H1 (cell line): Measurements from ENCODE around the gene SEC11A. TPM values are rescaled to one million over a fixed set of nuclear protein-coding genes. Genes with fewer than 3 reads are reported as not detected.

Experiments used
- CTCF ChIA-PET: fragments of 300-600 bp; sonication (Branson Sonifier 250); formaldehyde crosslinking; loops from one replicate; lab custom pipeline; 2021; ENCODE audit not compliant: partially characterized antibody; lab: Charles Lee
- POLR2A ChIA-PET: fragments of 300-600 bp; sonication (Branson Sonifier 250); formaldehyde crosslinking; loops from one replicate; lab custom pipeline; 2021; ENCODE audit warnings: inconsistent platforms; ENCODE audit not compliant: partially characterized antibody; lab: Charles Lee
- DNase-seq, 2 experiments: peaks; one replicate each; pipeline versions ENCODE4 v3.0.0 to v3.0.0-alpha.2; 2010 to 2022; ENCODE audit warnings: low spot score in 2 of 2, low read depth in 1 of 2, mixed read lengths in 1 of 2
- FAIRE-seq: peaks from 2 replicates; lab custom pipeline; 2011; peaks lifted over from hg19 to GRCh38; lab: Jason Lieb, UNC
- H2AFZ ChIP-seq: 2 replicates; pipeline ENCODE4 v1.8.1; 2012; ENCODE audit warnings: low read length, inconsistent platforms
- H2AK5ac ChIP-seq: 2 replicates; pipeline ENCODE4 v1.6.1; 2013; ENCODE audit warnings: low read depth, low read length
- H2BK120ac ChIP-seq: replicated peaks from 2 replicates; pipeline ENCODE3; 2013; ENCODE audit warnings: low read depth, low read length, inconsistent platforms
- H2BK12ac ChIP-seq: 2 replicates; pipeline ENCODE4 v1.6.1; 2013; ENCODE audit warnings: low read depth, low read length
- H2BK15ac ChIP-seq: 2 replicates; pipeline ENCODE4 v1.6.1; 2013; ENCODE audit warnings: low read length
- H2BK20ac ChIP-seq: 2 replicates; pipeline ENCODE4 v1.6.1; 2013; ENCODE audit warnings: low read length
- H2BK5ac ChIP-seq: 2 replicates; pipeline ENCODE4 v1.6.1; 2013; ENCODE audit warnings: low read depth, low read length
- H3K14ac ChIP-seq: 2 replicates; pipeline ENCODE4 v1.6.1; 2013; ENCODE audit warnings: inconsistent platforms; ENCODE audit not compliant: insufficient read length
- H3K18ac ChIP-seq: 2 replicates; pipeline ENCODE4 v1.6.1; 2013; ENCODE audit warnings: low read length; ENCODE audit errors: extremely low read depth
- H3K23ac ChIP-seq: 2 replicates; pipeline ENCODE4 v1.6.1; 2013; ENCODE audit warnings: inconsistent platforms; ENCODE audit not compliant: insufficient read length
- H3K23me2 ChIP-seq: 2 replicates; pipeline ENCODE4 v1.6.1; 2013; ENCODE audit warnings: low read depth, low read length
- H3K27ac ChIP-seq: 2 replicates; pipeline ENCODE4 v1.6.1; 2011; ENCODE audit warnings: low read depth, low read length, inconsistent platforms
- H3K27me3 ChIP-seq, 4 experiments: replicated peaks in 1 of 4; 1 replicate in 1 of 4; 2 replicates in 3 of 4; pipeline versions ENCODE4 v1.6.1 to v1.8.1; 2011 to 2013; ENCODE audit warnings: low read length in 3 of 4, mild to moderate bottlenecking in 3 of 4, inconsistent platforms in 2 of 4, mixed read lengths in 2 of 4, moderate library complexity in 1 of 4; ENCODE audit not compliant: control insufficient read depth in 3 of 4, insufficient read depth in 3 of 4; ENCODE audit errors: extremely low read depth in 1 of 4
- H3K36me3 ChIP-seq, 4 experiments: 2 replicates each; pipeline versions ENCODE4 v1.6.1 to v1.8.1; 2011 to 2013; ENCODE audit warnings: mild to moderate bottlenecking in 4 of 4, low read length in 3 of 4, moderate library complexity in 2 of 4, control low read depth in 1 of 4, inconsistent platforms in 1 of 4; ENCODE audit not compliant: insufficient read depth in 4 of 4, control insufficient read depth in 2 of 4
- H3K4ac ChIP-seq: replicated peaks from 2 replicates; pipeline ENCODE3; 2013; ENCODE audit warnings: low read length, low read depth, mixed read lengths, inconsistent platforms; ENCODE audit not compliant: insufficient read length
- H3K4me1 ChIP-seq, 4 experiments: replicated peaks in 1 of 4; 1 replicate in 1 of 4; 2 replicates in 3 of 4; pipeline versions ENCODE4 v1.6.1 to v1.8.1; 2011 to 2013; ENCODE audit warnings: low read length in 3 of 4, inconsistent platforms in 2 of 4, mixed read lengths in 1 of 4; ENCODE audit not compliant: insufficient read depth in 4 of 4, control insufficient read depth in 3 of 4
- H3K4me2 ChIP-seq, 2 experiments: 2 replicates each; pipeline versions ENCODE4 v1.6.1 to v1.8.1; 2011 to 2013; ENCODE audit warnings: low read depth in 2 of 2, low read length in 2 of 2, control low read depth in 1 of 2, inconsistent platforms in 1 of 2, mild to moderate bottlenecking in 1 of 2; ENCODE audit not compliant: insufficient read depth in 1 of 2
- H3K4me3 ChIP-seq, 4 experiments: fragments of 200-600, 300-600 bp in 1 of 4; sonication (generic), shearing (Covaris generic), sonication (Bioruptor Twin) in 1 of 4; 2 replicates each; pipeline versions ENCODE4 v1.5.1 to v1.8.1; 2011 to 2016; ENCODE audit warnings: low read length in 4 of 4, low read depth in 3 of 4, control low read depth in 2 of 4, inconsistent platforms in 2 of 4, mild to moderate bottlenecking in 2 of 4, mixed read lengths in 1 of 4, moderate library complexity in 1 of 4; ENCODE audit not compliant: insufficient read depth in 2 of 4; ENCODE audit errors: extremely low read depth in 1 of 4
- H3K56ac ChIP-seq: replicated peaks from 2 replicates; pipeline ENCODE3; 2013; ENCODE audit warnings: low read depth, mild to moderate bottlenecking, mixed read lengths, low read length, inconsistent platforms; ENCODE audit not compliant: insufficient read length
- H3K79me1 ChIP-seq: 2 replicates; pipeline ENCODE4 v1.6.1; 2013; ENCODE audit warnings: low read depth, low read length, control low read depth
- H3K79me2 ChIP-seq, 2 experiments: 2 replicates each; pipeline versions ENCODE4 v1.6.1 to v1.8.1; 2012 to 2013; ENCODE audit warnings: low read length in 2 of 2, mild to moderate bottlenecking in 2 of 2, inconsistent platforms in 1 of 2; ENCODE audit not compliant: insufficient read depth in 2 of 2, control insufficient read depth in 1 of 2
- H3K9ac ChIP-seq, 4 experiments: replicated peaks in 1 of 4; 1 replicate in 1 of 4; 2 replicates in 3 of 4; pipeline versions ENCODE4 v1.6.1 to v1.8.1; 2011 to 2013; ENCODE audit warnings: low read depth in 3 of 4, low read length in 3 of 4, control low read depth in 2 of 4, mild to moderate bottlenecking in 2 of 4, moderate library complexity in 2 of 4, inconsistent platforms in 1 of 4; ENCODE audit errors: extremely low read depth in 1 of 4
- H3K9me3 ChIP-seq, 2 experiments: 2 replicates each; pipeline versions ENCODE4 v1.6.1 to v1.8.1; 2012 to 2013; ENCODE audit warnings: mild to moderate bottlenecking in 2 of 2, moderate library complexity in 2 of 2, control low read depth in 1 of 2, inconsistent platforms in 1 of 2, low read depth in 1 of 2, low read length in 1 of 2, mixed read lengths in 1 of 2; ENCODE audit not compliant: insufficient read depth in 2 of 2
- H4K20me1 ChIP-seq, 2 experiments: replicated peaks in 1 of 2; 2 replicates each; pipeline versions ENCODE3 to v1.8.1; 2011 to 2013; ENCODE audit warnings: inconsistent platforms in 2 of 2, low read length in 2 of 2, mild to moderate bottlenecking in 1 of 2; ENCODE audit not compliant: insufficient read depth in 2 of 2, control insufficient read depth in 1 of 2
- H4K5ac ChIP-seq: 2 replicates; pipeline ENCODE4 v1.6.1; 2013; ENCODE audit warnings: low read length, low read depth, mixed read lengths, inconsistent platforms; ENCODE audit not compliant: insufficient read length
- H4K8ac ChIP-seq: 2 replicates; pipeline ENCODE4 v1.8.0; 2013; ENCODE audit warnings: mild to moderate bottlenecking, moderate library complexity, low read length, inconsistent platforms; ENCODE audit not compliant: insufficient read depth; ENCODE audit errors: extremely low read depth
- H4K91ac ChIP-seq: replicated peaks from 2 replicates; pipeline ENCODE3; 2013; ENCODE audit warnings: low read length, mixed read lengths, inconsistent platforms; ENCODE audit not compliant: insufficient read length
- BCL11A ChIP-seq, 2 experiments: IDR thresholded peaks; one replicate each; pipeline ENCODE4 v1.6.1; 2011; ENCODE audit warnings: low read depth in 2 of 2, low read length in 2 of 2, mild to moderate bottlenecking in 2 of 2
- BRCA1 ChIP-seq: IDR thresholded peaks from 2 replicates; pipeline ENCODE4 v1.6.1; 2012; ENCODE audit warnings: low read depth, low read length, improper control_type of control experiment
- CBX8 ChIP-seq: fragments of 300-800, 300-1000 bp; sonication (generic); IDR thresholded peaks from 2 replicates; pipeline ENCODE4 v1.7.1; 2016; ENCODE audit warnings: low read depth, low read length, borderline replicate concordance
- EGR1 ChIP-seq: IDR thresholded peaks from 2 replicates; pipeline ENCODE4 v1.6.1; 2011; ENCODE audit warnings: low read depth, low read length, borderline replicate concordance
- HDAC2 ChIP-seq, 2 experiments: fragments of 300-600 bp in 1 of 2; sonication (generic) in 1 of 2; IDR thresholded peaks; 2 replicates each; pipeline ENCODE4 v1.6.1; 2011 to 2012; ENCODE audit warnings: low read depth in 2 of 2, low read length in 2 of 2, mild to moderate bottlenecking in 2 of 2, moderate library complexity in 2 of 2, borderline replicate concordance in 1 of 2, inconsistent platforms in 1 of 2
- HDAC6 ChIP-seq: IDR thresholded peaks from one replicate; pipeline ENCODE4 v1.7.1; 2012; ENCODE audit warnings: low read depth, mild to moderate bottlenecking, inconsistent platforms, low read length, moderate library complexity
- JUND ChIP-seq: IDR thresholded peaks from 2 replicates; pipeline ENCODE4 v1.6.1; 2011; ENCODE audit warnings: mild to moderate bottlenecking, improper control_type of control experiment, low read length
- POLR2A ChIP-seq, 2 experiments: IDR thresholded peaks; 1 replicate in 1 of 2; 2 replicates in 1 of 2; pipeline ENCODE4 v1.6.1; 2011; ENCODE audit warnings: low read depth in 2 of 2, low read length in 2 of 2, mild to moderate bottlenecking in 2 of 2; ENCODE audit errors: control extremely low read depth in 1 of 2
- POLR2AphosphoS5 ChIP-seq: IDR thresholded peaks from 2 replicates; pipeline ENCODE4 v1.6.1; 2011; ENCODE audit warnings: low read depth, low read length
- RNF2 ChIP-seq: fragments of 200-900, 300-1000 bp; sonication (generic); IDR thresholded peaks from 2 replicates; pipeline ENCODE4 v1.7.1; 2016; ENCODE audit warnings: borderline replicate concordance, low read depth, mild to moderate bottlenecking, antibody characterized with exemption, low read length; ENCODE audit not compliant: poor library complexity, severe bottlenecking; ENCODE audit errors: missing control alignments
- TAF1 ChIP-seq: IDR thresholded peaks from 2 replicates; pipeline ENCODE4 v1.6.1; 2011; ENCODE audit warnings: mild to moderate bottlenecking, low read depth, low read length
- TAF7 ChIP-seq: optimal IDR thresholded peaks from 2 replicates; pipeline ENCODE3; 2011; ENCODE audit warnings: low read depth, mild to moderate bottlenecking, inconsistent platforms, low read length, moderate library complexity, borderline replicate concordance
- TBP ChIP-seq: IDR thresholded peaks from 2 replicates; pipeline ENCODE4 v1.6.1; 2011; ENCODE audit warnings: low read depth, low read length, improper control_type of control experiment
- TCF12 ChIP-seq: IDR thresholded peaks from 2 replicates; pipeline ENCODE4 v1.6.1; 2011; ENCODE audit warnings: low read depth, mild to moderate bottlenecking, low read length
- YY1 ChIP-seq: IDR thresholded peaks from 2 replicates; pipeline ENCODE4 v1.6.1; 2011; ENCODE audit warnings: low read depth, mild to moderate bottlenecking, low read length
- WGBS, 2 experiments: shearing (Covaris generic) in 1 of 2; methylation state at CpG; one replicate each; pipeline versions ENCODE4 v1.1.6 to v1.1.7; 2013 to 2015; ENCODE audit warnings: low lambda C conversion rate in 2 of 2, mixed read lengths in 2 of 2, inconsistent platforms in 1 of 2, low coverage in 1 of 2, missing lambda C conversion rate in 1 of 2; ENCODE audit not compliant: insufficient replicate concordance in 2 of 2, insufficient coverage in 1 of 2, insufficient read length in 1 of 2; ENCODE audit errors: extremely low coverage in 1 of 2, missing lambda C conversion rate in 1 of 2; 5-methylcytosine and 5-hydroxymethylcytosine counted together
- polyA plus RNA-seq, 7 experiments: library from polyadenylated mRNA; depleted of rRNA in 3 of 7; stranded (reverse) in 5 of 7; unstranded in 2 of 7; fragments of >200 nt in 5 of 7; fragments of 200-250 nt in 2 of 7; gene quantifications; 1 replicate in 5 of 7; 2 replicates in 1 of 7; 4 replicates in 1 of 7; pipeline versions ENCODE4 v1.2.1 to v1.2.3, GENCODE V29; 2011 to 2013; ENCODE audit warnings: missing spikeins in 2 of 7, mixed read lengths in 2 of 7
- total RNA-seq: library from RNA; stranded (reverse); fragmentation: NEBNext Ultra II Directional; extraction: Animal tissue kit (Norgen Biotek cat#: 25700); gene quantifications from 2 replicates; pipeline ENCODE4 v1.2.1, GENCODE V29; 2021

The SEC11A gene
- total and polyA plus RNA-seq, 2 of the 8 experiments (the other 6 are each of a cell fraction or from before 2014, with no cell fraction given) = 268 to 316 TPM

GRCh38 chr15:84761607-84762131 is 45.7 kb upstream of the SEC11A start:
- H4K91ac ChIP-seq = no peak overlapping the region
- H3K27me3 ChIP-seq = no peaks in the 10 kb centered on the region
- H3K14ac ChIP-seq = no peak overlapping the region
- FAIRE-seq = no peak
- H3K56ac ChIP-seq = no peak overlapping the region
- H3K36me3 ChIP-seq = 0 out of 8 replicates have a peak, but pooled peaks cover 0 to 3% (median 0%) of the 10 kb centered on the region in 4 experiments
- H2BK20ac ChIP-seq = no peak overlapping the region
- no peak overlapping the region for H4K8ac ChIP-seq
- H3K79me1 ChIP-seq = peaks cover 8% of the 10 kb centered on the region
- H3K18ac ChIP-seq = no peak overlapping the region
- DNase-seq = no peak
- POLR2A ChIA-PET = no interaction called here
- no peak overlapping the region for H3K4ac ChIP-seq
- H3K9ac ChIP-seq = no peak overlapping the region
- no peak overlapping the region for H2BK12ac ChIP-seq
- no peak overlapping the region for H2AK5ac ChIP-seq
- WGBS, 2 experiments = 92% methylated on average over 4 of the region's 4 CpGs; no CpG with 5 or more reads in 1 of the 2 experiments
- no peaks in the 10 kb centered on the region; the same call in 1 of the 2 replicates for H3K23me2 ChIP-seq
- no peaks in the 10 kb centered on the region for H3K9me3 ChIP-seq
- H2AFZ ChIP-seq = no peak overlapping the region
- no peak overlapping the region for H3K23ac ChIP-seq
- H4K20me1 ChIP-seq = peaks cover 3 to 6% of the 10 kb centered on the region in 2 experiments
- CTCF ChIA-PET = no interaction called here
- no peak overlapping the region for H3K4me2 ChIP-seq
- no peak overlapping the region for H3K27ac ChIP-seq
- no peak overlapping the region for H2BK120ac ChIP-seq
- H4K5ac ChIP-seq = no peak overlapping the region
- no peak overlapping the region for H2BK5ac ChIP-seq
- H3K79me2 ChIP-seq = peaks cover 7 to 82% of the 10 kb centered on the region in 2 experiments; a peak in 3 of 4 replicates
- H3K4me1 ChIP-seq = no peaks in the 10 kb centered on the region
- H3K4me3 ChIP-seq = no peak overlapping the region
- H2BK15ac ChIP-seq = no peak overlapping the region
- TF ChIP-seq TCF12 (no peak), CBX8 (no peak), POLR2AphosphoS5 (no peak), EGR1 (no peak), BCL11A (IDR thresholded peaks at IDR 0.05; ENCODE audit: low read depth in 2 of 2, low read length in 2 of 2) (no peak), HDAC6 (no peak), HDAC2 (IDR thresholded peaks at IDR 0.05; ENCODE audit: borderline replicate concordance in 1 of 2, low read depth in 2 of 2, low read length in 2 of 2) (no peak), POLR2A (IDR thresholded peaks at IDR 0.05; ENCODE audit: control extremely low read depth in 1 of 2, low read depth in 2 of 2, low read length in 2 of 2) (no peak), TAF1 (no peak), TAF7 (no peak), YY1 (no peak), JUND (no peak), BRCA1 (no peak), TBP (no peak), RNF2 (no peak)
